ENCODE results near the gene GASK1A. TPM values are rescaled to one million over a fixed set of nuclear protein-coding genes. Genes with fewer than 3 reads are reported as not detected.

The GASK1A gene
- total and polyA plus RNA-seq, 11 donors = 0.19 to 2.5 (median 0.51) TPM

- peaks cover 0 to 40% (median 14%) of the 10 kb centered on the region in 12 donors for H3K4me1 ChIP-seq
- no peak overlapping the region for H3K4me3 ChIP-seq
- no peaks in the 10 kb centered on the region for H3K27me3 ChIP-seq
- no peaks in the 10 kb centered on the region for H3K9me3 ChIP-seq
- H3K36me3 ChIP-seq = no peaks in the 10 kb centered on the region
- DNase-seq = peak; percentile 79 to 89 (median 81)
- WGBS, 4 donors = 27 to 52% (median 40%) methylated on average over 6 to 8 of the region's 8 CpGs
- peak overlapping the region in 11 of 12 donors; percentile 26 to 89 (median 52) for H3K27ac ChIP-seq
- no peak for TF ChIP-seq CTCF (IDR thresholded peaks at IDR 0.05)
- no peak for TF ChIP-seq POLR2A (IDR thresholded peaks at IDR 0.05)
- peak; percentile 91 to 93 (median 92) for ATAC-seq
- intact Hi-C loops (cut with DNase I) = no loop called here
Measured at GRCh38 chr3:43001094-43001553, 22.0 kb downstream of the GASK1A start.

- Histone ChIP-seq H3K4me1 (peaks cover 0 to 40% (median 14%) of the 10 kb centered on the region in 12 donors), H3K27ac (peak overlapping the region in 5 of 12 donors; percentile 17 to 73 (median 62)), H3K9me3 (no peaks in the 10 kb centered on the region), H3K36me3 (no peaks in the 10 kb centered on the region), H3K27me3 (no peaks in the 10 kb centered on the region), H3K4me3 (no peak overlapping the region)
- 59 to 75% (median 70%) methylated on average over 5 of the region's 5 CpGs for WGBS, 4 donors
- intact Hi-C loops (cut with DNase I) = no loop called here
- DNase-seq (no peak), ATAC-seq (no peak)
- TF ChIP-seq POLR2A (IDR thresholded peaks at IDR 0.05) = no peak
- TF ChIP-seq CTCF (IDR thresholded peaks at IDR 0.05) = no peak
Measured at GRCh38 chr3:43001556-43002121, 22.5 kb downstream of the GASK1A start.

GRCh38 chr3:43004282-43004681, 25.2 kb downstream of the GASK1A start:
- 91 to 94% (median 93%) methylated on average over 4 of the region's 4 CpGs for WGBS, 4 donors
- H3K4me1 ChIP-seq = peaks cover 0 to 34% (median 14%) of the 10 kb centered on the region in 12 donors
- no peaks in the 10 kb centered on the region for H3K36me3 ChIP-seq
- H3K9me3 ChIP-seq = no peaks in the 10 kb centered on the region
- no peaks in the 10 kb centered on the region for H3K27me3 ChIP-seq
- DNase-seq (no peak), ATAC-seq (no peak)
- H3K4me3 ChIP-seq = no peak overlapping the region
- no peak overlapping the region for H3K27ac ChIP-seq
- intact Hi-C loops (cut with DNase I) = no loop called here
- no peak for TF ChIP-seq POLR2A (IDR thresholded peaks at IDR 0.05)

GRCh38 chr3:43005253-43005652, 26.1 kb downstream of the GASK1A start:
- TF ChIP-seq POLR2A (IDR thresholded peaks at IDR 0.05) = no peak
- TF ChIP-seq CTCF (IDR thresholded peaks at IDR 0.05) = no peak
- peaks cover 0 to 25% (median 14%) of the 10 kb centered on the region in 12 donors for H3K4me1 ChIP-seq
- no peak overlapping the region for H3K27ac ChIP-seq
- 90 to 95% (median 93%) methylated on average over 3 of the region's 3 CpGs for WGBS, 4 donors
- DNase-seq = no peak
- intact Hi-C loops (cut with DNase I) = no loop called here
- H3K36me3 ChIP-seq = no peaks in the 10 kb centered on the region
- no peak overlapping the region for H3K4me3 ChIP-seq
- no peak for ATAC-seq
- no peaks in the 10 kb centered on the region for H3K9me3 ChIP-seq
- no peaks in the 10 kb centered on the region for H3K27me3 ChIP-seq

- no peak for TF ChIP-seq POLR2A (IDR thresholded peaks at IDR 0.05)
- TF ChIP-seq CTCF (IDR thresholded peaks at IDR 0.05) = no peak
- DNase-seq (no peak), ATAC-seq (no peak)
- WGBS, 4 donors = 39 to 60% (median 48%) methylated on average over 4 of the region's 4 CpGs
- intact Hi-C loops (cut with DNase I) = no loop called here
- H3K4me1 ChIP-seq = peaks cover 0 to 18% (median 10%) of the 10 kb centered on the region in 12 donors
- no peak overlapping the region for H3K4me3 ChIP-seq
- no peaks in the 10 kb centered on the region for H3K27me3 ChIP-seq
- no peaks in the 10 kb centered on the region for H3K9me3 ChIP-seq
- H3K27ac ChIP-seq = no peak overlapping the region
- H3K36me3 ChIP-seq = no peaks in the 10 kb centered on the region
Measured at GRCh38 chr3:43005981-43006380, 26.9 kb downstream of the GASK1A start.

Measured in heart left ventricle (tissue), 16 donors.